Stimulated activated CD4-positive, alpha-beta T cell treated with anti-CD3 and anti-CD28 coated beads, Interleukin-2, amount 100 ng/mL, for 48 hours (primary cell): ENCODE results near the gene NEUROG2.

Experiments used
- DNase-seq, 2 donors: peaks; one replicate each; pipeline ENCODE4 v3.0.0-alpha.2; 2020

NEUROG2 gene

DNA sequence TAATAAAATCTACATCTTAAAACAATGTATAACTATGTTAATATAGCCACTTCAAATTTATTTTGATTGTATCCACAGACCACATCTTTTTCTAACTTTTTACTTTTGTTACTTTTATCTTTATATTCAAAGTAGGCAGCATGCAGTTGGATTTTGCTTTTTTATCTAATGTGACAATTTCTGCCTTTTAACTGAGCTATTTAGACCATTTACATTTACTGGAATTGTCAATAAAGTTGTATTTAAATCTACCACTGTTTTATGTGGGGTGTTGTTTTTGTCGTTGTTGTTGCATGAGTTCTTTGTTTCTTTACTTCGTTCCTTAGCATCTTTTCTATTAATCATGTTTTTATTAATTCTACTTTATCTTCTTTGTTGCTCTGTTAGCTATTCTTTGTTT lies 42.0 kb downstream of the NEUROG2 start:
- DNase-seq: no peak

DNA sequence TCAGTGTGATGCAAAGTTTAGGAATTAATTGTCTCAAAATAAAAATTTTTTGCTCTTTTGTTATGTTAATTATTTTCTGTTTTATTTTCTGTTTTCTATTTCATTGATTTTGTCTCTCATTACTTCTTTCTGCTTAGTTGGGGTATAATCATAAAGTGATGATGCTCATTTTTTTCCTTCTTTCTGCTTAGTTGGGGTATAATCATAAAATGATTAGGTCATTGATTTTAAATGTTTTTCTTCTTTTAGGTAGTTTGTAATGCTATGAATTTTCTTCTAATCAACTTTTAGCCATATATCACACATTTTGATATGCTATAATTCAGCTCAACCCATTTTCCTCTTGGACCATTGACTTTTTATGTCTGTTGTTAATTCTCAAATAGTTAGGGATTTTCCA lies 43.7 kb downstream of the NEUROG2 start:
- DNase-seq: no peak
